Measurements from ENCODE around the gene FOXJ3.

DNA sequence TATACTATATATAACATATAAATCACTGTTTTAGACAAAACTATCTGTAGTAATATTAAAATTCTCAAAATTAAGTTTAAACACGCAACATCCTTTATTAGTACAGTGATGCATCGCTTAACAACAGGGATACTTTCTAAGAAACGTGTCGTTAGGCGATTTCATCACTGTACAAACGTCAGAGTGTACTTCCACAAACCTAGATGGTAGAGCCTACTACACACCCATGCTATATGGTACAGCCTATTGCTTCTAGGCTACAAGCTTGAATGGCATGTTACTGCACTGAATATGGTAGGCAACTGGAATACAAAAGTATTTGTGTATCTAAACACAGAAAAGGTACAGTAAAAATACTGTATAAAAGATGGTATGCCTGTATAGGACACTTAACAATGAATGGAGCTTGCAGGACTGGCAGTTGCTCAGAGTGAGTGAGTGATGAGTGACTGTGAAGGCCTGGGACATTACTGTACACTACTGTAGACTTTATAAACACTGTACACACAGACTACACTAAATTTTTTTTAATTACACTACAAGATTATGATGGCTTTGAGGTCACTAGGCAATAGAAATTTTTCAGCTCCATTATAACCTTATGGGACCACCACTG lies 10.5 kb downstream of the FOXJ3 start:
- TF ChIP-seq, protein P1, sequence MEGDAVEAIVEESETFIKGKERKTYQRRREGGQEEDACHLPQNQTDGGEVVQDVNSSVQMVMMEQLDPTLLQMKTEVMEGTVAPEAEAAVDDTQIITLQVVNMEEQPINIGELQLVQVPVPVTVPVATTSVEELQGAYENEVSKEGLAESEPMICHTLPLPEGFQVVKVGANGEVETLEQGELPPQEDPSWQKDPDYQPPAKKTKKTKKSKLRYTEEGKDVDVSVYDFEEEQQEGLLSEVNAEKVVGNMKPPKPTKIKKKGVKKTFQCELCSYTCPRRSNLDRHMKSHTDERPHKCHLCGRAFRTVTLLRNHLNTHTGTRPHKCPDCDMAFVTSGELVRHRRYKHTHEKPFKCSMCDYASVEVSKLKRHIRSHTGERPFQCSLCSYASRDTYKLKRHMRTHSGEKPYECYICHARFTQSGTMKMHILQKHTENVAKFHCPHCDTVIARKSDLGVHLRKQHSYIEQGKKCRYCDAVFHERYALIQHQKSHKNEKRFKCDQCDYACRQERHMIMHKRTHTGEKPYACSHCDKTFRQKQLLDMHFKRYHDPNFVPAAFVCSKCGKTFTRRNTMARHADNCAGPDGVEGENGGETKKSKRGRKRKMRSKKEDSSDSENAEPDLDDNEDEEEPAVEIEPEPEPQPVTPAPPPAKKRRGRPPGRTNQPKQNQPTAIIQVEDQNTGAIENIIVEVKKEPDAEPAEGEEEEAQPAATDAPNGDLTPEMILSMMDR (conservative IDR thresholded peaks at IDR 0.05 in 1 of 2, IDR thresholded peaks at IDR 0.05 in 1 of 2; ENCODE audit: extremely low read depth in 1 of 2, insufficient read depth in 1 of 2, low read depth in 1 of 2, low read length in 2 of 2): no peak
- TF ChIP-seq EZH2 (IDR thresholded peaks at IDR 0.05; ENCODE audit: borderline replicate concordance, low read length): no peak
